ENCODE measurements around the gene SRSF1. TPM values are rescaled to one million over a fixed set of nuclear protein-coding genes. Genes with fewer than 3 reads are reported as not detected.

The SRSF1 gene
- total RNA-seq, 2 donors from 2014 or later: 148 to 159 TPM

GRCh38 chr17:58028578-58028977 is 21.5 kb upstream of the SRSF1 start:
- DNase-seq: no peak
- intact Hi-C loops (cut with DNase I, micrococcal nuclease): no loop called here
- no peak for ATAC-seq

GRCh38 chr17:58020401-58020800 is 13.4 kb upstream of the SRSF1 start:
- ATAC-seq (no peak), DNase-seq (no peak)
- intact Hi-C loops (cut with DNase I, micrococcal nuclease): no loop called here

GRCh38 chr17:58019521-58019920 is 12.5 kb upstream of the SRSF1 start:
- ATAC-seq (no peak), DNase-seq (no peak)
- intact Hi-C loops (cut with DNase I, micrococcal nuclease): no loop called here

GRCh38 chr17:58019039-58019438 is 12.0 kb upstream of the SRSF1 start:
- ATAC-seq (no peak), DNase-seq (no peak)
- intact Hi-C loops (cut with DNase I, micrococcal nuclease): no loop called here

GRCh38 chr17:58010067-58010799 is 3.2 kb upstream of the SRSF1 start:
- ATAC-seq (no peak), DNase-seq (no peak)
- intact Hi-C loops (cut with DNase I, micrococcal nuclease): no loop called here

GRCh38 chr17:58007781-58008706 is 998 bp upstream of the SRSF1 start:
- no peak for DNase-seq

GRCh38 chr17:58006560-58006923 is 504 bp downstream of the SRSF1 start:
- DNase-seq (peak; percentile 85 to 87), ATAC-seq (peak; percentile 65)
- intact Hi-C loops (cut with DNase I, micrococcal nuclease): no loop called here

More at GRCh38 chr17:58007781-58008706, 998 bp upstream of the SRSF1 start:
- intact Hi-C loops (cut with DNase I, micrococcal nuclease): no loop called here
- ATAC-seq: no peak

DNA sequence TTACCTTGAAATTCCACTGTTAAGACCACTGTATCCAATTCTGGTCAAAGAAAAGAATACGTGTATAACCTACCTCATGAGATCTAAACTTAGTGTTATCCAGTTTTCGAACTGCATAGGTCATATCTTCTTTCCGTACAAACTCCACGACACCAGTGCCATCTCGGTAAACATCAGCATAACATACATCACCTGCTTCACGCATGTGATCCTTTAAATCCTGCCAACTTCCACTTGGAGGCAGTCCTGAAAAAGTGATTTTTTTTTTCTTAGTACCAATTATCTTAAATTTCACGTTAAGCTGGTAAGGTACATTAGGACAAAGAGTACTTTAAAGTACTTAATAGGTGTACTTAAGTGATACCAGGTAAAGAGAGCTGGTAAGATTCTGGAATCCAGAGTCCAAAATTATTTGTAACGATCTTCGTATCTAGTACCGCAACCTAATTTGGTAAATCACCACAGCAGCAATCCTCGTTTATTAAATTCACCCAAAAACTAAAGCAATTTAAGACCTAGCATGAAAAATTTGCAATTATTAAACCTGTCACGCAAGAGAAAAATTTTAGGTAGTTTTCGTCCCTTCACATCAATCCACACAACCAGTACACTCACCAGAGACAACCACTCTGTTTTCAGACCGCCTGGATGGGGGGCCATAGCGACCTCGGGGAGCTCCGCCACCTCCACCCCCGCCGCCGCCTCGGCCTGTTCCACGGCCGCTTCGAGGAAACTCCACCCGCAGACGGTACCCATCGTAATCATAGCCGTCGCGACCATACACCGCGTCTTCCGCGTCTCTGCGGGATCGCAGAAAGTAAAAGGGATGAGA is 1.1 kb downstream of the SRSF1 start:
- DNase-seq (no peak), ATAC-seq (no peak)
- intact Hi-C loops (cut with DNase I, micrococcal nuclease): no loop called here

- ATAC-seq (no peak), DNase-seq (no peak)
- intact Hi-C loops (cut with DNase I, micrococcal nuclease): no loop called here
Observed at GRCh38 chr17:58005031-58005727, 1.9 kb downstream of the SRSF1 start.

DNA sequence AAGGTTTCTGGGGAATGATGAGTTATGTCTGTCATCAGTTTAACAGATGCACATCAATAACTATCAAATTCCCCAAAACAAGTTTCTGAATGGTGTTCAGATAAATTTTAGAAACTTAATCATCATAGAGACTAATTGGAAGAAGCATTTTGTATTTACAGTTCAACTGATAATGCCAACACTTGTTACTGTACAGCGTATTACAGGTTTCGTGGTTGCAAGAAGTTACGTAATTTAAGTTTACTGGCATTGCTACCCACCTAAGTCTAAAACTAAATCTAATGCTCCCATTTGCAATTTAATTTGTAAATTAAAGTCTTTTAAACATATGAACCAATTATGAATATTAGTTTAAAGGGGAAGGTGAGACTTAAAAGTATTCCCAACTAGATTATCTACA is 3.0 kb downstream of the SRSF1 start:
- ATAC-seq: no peak
- intact Hi-C loops (cut with DNase I, micrococcal nuclease): no loop called here
- DNase-seq: no peak

- intact Hi-C loops (cut with DNase I, micrococcal nuclease): no loop called here
- no peak for ATAC-seq
- DNase-seq: no peak
Observed at GRCh38 chr17:58002973-58003372, 4.1 kb downstream of the SRSF1 start.

DNA sequence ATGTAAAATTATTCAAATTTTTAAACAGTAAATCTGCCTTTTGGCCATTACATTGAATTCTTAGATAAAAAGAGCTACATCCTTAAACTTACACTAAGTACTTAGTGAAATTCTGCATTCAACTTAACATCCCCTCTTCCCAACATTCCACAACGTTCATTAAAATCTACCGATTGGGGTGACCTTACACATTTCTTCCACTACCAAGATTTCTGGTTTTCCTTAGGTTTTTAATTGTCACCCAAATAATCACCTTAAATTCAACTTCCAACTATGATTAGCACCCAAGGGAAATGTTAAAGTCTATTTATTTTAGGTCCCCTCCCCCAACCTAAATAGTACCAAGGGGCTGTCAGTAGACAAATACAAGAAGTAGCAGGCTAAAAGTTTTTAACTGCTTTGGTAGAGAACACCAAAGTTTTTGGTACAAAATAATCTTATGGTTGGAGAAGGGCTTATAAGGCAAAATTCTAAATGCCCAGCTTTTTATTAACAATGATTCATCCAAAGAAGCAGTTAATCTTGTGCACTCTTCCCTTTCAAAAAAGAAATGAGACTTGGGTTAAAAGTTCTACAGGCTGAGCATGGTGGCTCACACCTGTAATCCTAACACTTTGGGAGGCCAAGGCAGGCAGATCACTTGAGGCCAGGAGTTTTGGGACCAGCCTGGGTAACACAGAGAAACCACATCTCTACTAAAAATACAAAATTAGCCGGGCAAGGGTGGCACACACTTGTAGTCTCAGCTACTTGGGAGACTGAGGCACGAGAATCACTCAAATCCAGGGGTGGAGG is 4.7 kb downstream of the SRSF1 start:
- ATAC-seq: no peak
- no peak for DNase-seq
- intact Hi-C loops (cut with DNase I, micrococcal nuclease): no loop called here

DNA sequence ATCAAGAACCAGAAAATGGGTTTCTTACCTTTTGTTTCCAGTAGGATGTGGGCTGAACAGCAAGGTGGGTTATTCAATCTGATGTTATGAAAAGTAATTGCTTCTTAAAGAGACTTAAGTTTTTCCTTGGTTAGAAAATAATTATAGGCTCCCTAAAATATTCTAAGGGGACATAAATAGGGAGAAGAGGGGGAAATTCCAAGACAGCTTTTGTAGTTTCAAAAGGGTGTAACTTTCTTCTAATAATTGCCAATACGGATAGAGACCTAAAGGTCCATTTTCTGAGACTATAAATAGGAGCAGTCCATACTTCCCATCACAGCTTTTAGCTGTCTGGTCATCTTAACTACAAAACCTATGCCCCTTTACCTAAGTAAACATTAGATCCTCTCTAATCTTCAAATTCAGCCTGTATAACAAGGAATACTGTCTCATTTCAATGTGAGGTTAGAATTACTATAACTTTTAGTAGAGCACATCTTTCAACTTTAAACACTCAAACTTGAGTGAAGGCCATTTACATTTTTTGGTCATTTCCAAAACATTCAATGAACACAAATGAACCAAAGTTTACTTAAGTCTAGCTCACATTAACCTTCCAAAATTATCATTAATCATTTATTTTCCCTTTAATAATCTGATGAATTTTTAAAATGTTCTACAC is 5.5 kb downstream of the SRSF1 start:
- intact Hi-C loops (cut with DNase I, micrococcal nuclease): no loop called here
- no peak for DNase-seq
- no peak for ATAC-seq

- intact Hi-C loops (cut with DNase I, micrococcal nuclease): loop anchor here (5.0 to 10.0 kb wide), 2 partner anchors 135 to 142 kb away; no protein-coding TSS in a partner anchor
- no peak for DNase-seq
- peak; percentile 63 for ATAC-seq
Observed at GRCh38 chr17:57999496-58000017, 7.5 kb downstream of the SRSF1 start.

- no peak for ATAC-seq
- intact Hi-C loops (cut with DNase I, micrococcal nuclease): loop anchor here (5.0 to 10.0 kb wide), 2 partner anchors 134 to 142 kb away; no protein-coding TSS in a partner anchor
- no peak for DNase-seq
Observed at GRCh38 chr17:57999010-57999495, 8.0 kb downstream of the SRSF1 start.

DNA sequence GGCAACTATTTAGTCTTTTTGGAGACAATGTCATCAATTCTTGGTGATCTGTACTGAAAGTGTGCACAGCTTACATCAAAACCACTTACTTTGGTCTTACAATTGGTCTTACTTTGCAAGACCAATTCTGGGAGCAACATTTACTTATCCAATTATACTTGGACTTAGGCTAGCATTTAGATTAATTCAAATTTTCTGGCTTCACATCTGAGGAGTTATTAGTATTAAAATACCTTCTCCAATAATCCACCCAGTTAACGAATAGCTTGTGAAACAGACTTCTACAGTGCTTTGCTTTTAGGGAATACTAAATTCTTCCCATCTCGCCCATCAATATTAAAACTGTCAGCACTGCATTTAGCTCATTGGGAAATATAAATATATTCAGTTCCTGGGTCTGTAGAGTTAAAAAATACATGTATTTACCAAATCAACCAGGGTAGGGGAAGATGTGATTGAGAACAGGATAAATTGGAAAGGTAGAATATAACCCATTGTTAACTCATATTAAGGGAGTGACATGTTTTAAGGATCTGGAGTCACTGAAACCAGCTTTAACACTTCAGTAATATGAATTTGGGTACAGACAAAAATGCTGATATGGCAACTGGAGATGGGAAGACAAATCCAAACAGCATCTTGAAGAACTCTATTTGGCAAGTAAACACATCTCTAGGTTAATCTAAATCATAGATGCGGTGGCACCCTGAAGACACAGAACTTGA is 9.8 kb downstream of the SRSF1 start:
- DNase-seq (no peak), ATAC-seq (no peak)
- intact Hi-C loops (cut with DNase I, micrococcal nuclease): loop anchor here (5.0 to 10.0 kb wide), 2 partner anchors 132 to 140 kb away; no protein-coding TSS in a partner anchor
